ENCODE measurements around the gene CSRP2. TPM values are rescaled to one million over a fixed set of nuclear protein-coding genes. Genes with fewer than 3 reads are reported as not detected.

Gene CSRP2
- polyA plus RNA-seq, 3 donors, result 0.07 TPM; not detected in 2

- no peak for TF ChIP-seq CTCF (IDR thresholded peaks at IDR 0.05)
- Histone ChIP-seq H2AFZ (ENCODE audit: insufficient read depth, low read depth, low read length, poor library complexity, severe bottlenecking) (no peak overlapping the region), H3K27ac (ENCODE audit: low read depth in 1 of 2, low read length in 2 of 2) (no peak overlapping the region), H3K9ac (ENCODE audit: insufficient read depth, low read length, poor library complexity, severe bottlenecking) (no peak overlapping the region), H3K36me3 (replicated peaks in 1 of 2; ENCODE audit: control insufficient read depth in 1 of 2, insufficient read depth in 2 of 2, low read length in 2 of 2) (no peaks in the 10 kb centered on the region), H3K4me2 (replicated peaks; ENCODE audit: extremely low read depth, low read length, poor library complexity, severe bottlenecking) (no peak overlapping the region), H3K4me3 (replicated peaks in 1 of 3; ENCODE audit: low read depth in 2 of 3, low read length in 3 of 3) (no peak overlapping the region), H3K79me2 (ENCODE audit: insufficient read depth, low read length) (no peaks in the 10 kb centered on the region), H3K9me3 (replicated peaks in 1 of 2; ENCODE audit: control insufficient read depth in 1 of 2, insufficient read depth in 1 of 2, low read length in 2 of 2) (no peaks in the 10 kb centered on the region), H3K4me1 (ENCODE audit: control insufficient read depth in 1 of 2, insufficient read depth in 2 of 2, low read length in 2 of 2) (peaks cover 9 to 14% of the 10 kb centered on the region in 2 donors), H4K20me1 (ENCODE audit: insufficient read depth, low read length) (no peaks in the 10 kb centered on the region), H3K27me3 (ENCODE audit: control insufficient read depth in 2 of 2, insufficient read depth in 2 of 2, low read length in 2 of 2) (peaks cover 12 to 28% of the 10 kb centered on the region in 2 donors)
- Mint-ChIP-seq H3K27me3 (ENCODE audit: low read depth in 3 of 3) (peaks cover 25 to 31% (median 25%) of the 10 kb centered on the region in 3 donors), H3K4me3 (no peak overlapping the region), H3K36me3 (peaks cover 0 to 2% of the 10 kb centered on the region in 2 donors), H3K9me3 (peaks cover 0 to 9% (median 3%) of the 10 kb centered on the region in 7 donors), H3K4me1 (peaks cover 11% of the 10 kb centered on the region), H3K27ac (no peak overlapping the region)
- WGBS (ENCODE audit: insufficient coverage), result 100% methylated on average over 2 of the region's 6 CpGs
- DNase-seq, result no peak
- intact Hi-C loops (cut with micrococcal nuclease), result no loop called here
Observed at GRCh38 chr12:76883151-76883550, 4.3 kb upstream of the CSRP2 start.

GRCh38 chr12:76882367-76882766 is 3.5 kb upstream of the CSRP2 start:
- H3K79me2 ChIP-seq (ENCODE audit: insufficient read depth, low read length), result no peaks in the 10 kb centered on the region
- H3K4me2 ChIP-seq (replicated peaks; ENCODE audit: extremely low read depth, low read length, poor library complexity, severe bottlenecking), result no peak overlapping the region
- no peaks in the 10 kb centered on the region for H3K9me3 ChIP-seq (replicated peaks in 1 of 2; ENCODE audit: control insufficient read depth in 1 of 2, insufficient read depth in 1 of 2, low read length in 2 of 2)
- no peaks in the 10 kb centered on the region for H3K36me3 ChIP-seq (replicated peaks in 1 of 2; ENCODE audit: control insufficient read depth in 1 of 2, insufficient read depth in 2 of 2, low read length in 2 of 2)
- 78% methylated on average over 1 of the region's 1 CpG for WGBS (ENCODE audit: insufficient coverage)
- DNase-seq, result no peak
- no peak overlapping the region for H3K4me3 ChIP-seq (replicated peaks in 1 of 3; ENCODE audit: low read depth in 2 of 3, low read length in 3 of 3)
- H2AFZ ChIP-seq (ENCODE audit: insufficient read depth, low read depth, low read length, poor library complexity, severe bottlenecking), result no peak overlapping the region
- no peak overlapping the region for H3K9ac ChIP-seq (ENCODE audit: insufficient read depth, low read length, poor library complexity, severe bottlenecking)
- H3K4me1 Mint-ChIP-seq, result peaks cover 15% of the 10 kb centered on the region
- H3K9me3 Mint-ChIP-seq, result peaks cover 0 to 9% (median 6%) of the 10 kb centered on the region in 7 donors
- TF ChIP-seq CTCF (IDR thresholded peaks at IDR 0.05), result no peak
- H3K27ac Mint-ChIP-seq, result no peak overlapping the region
- no peak overlapping the region for H3K27ac ChIP-seq (ENCODE audit: low read depth in 1 of 2, low read length in 2 of 2)
- H3K4me1 ChIP-seq (ENCODE audit: control insufficient read depth in 1 of 2, insufficient read depth in 2 of 2, low read length in 2 of 2), result peaks cover 12 to 16% of the 10 kb centered on the region in 2 donors
- intact Hi-C loops (cut with micrococcal nuclease), result no loop called here
- H3K27me3 Mint-ChIP-seq (ENCODE audit: low read depth in 3 of 3), result peaks cover 32 to 39% (median 33%) of the 10 kb centered on the region in 3 donors
- peaks cover 20 to 36% of the 10 kb centered on the region in 2 donors for H3K27me3 ChIP-seq (ENCODE audit: control insufficient read depth in 2 of 2, insufficient read depth in 2 of 2, low read length in 2 of 2)
- H3K36me3 Mint-ChIP-seq, result peaks cover 0 to 2% of the 10 kb centered on the region in 2 donors
- H3K4me3 Mint-ChIP-seq, result no peak overlapping the region
- H4K20me1 ChIP-seq (ENCODE audit: insufficient read depth, low read length), result no peaks in the 10 kb centered on the region
